Measurements from ENCODE around the gene ITGB2. TPM values are rescaled to one million over a fixed set of nuclear protein-coding genes. Genes with fewer than 3 reads are reported as not detected.

ITGB2 gene
- total RNA-seq, 1 experiment from 2014 or later: 45.1 TPM

GRCh38 chr21:44890338-44890931, 30.3 kb downstream of the ITGB2 start:
- no peak for ATAC-seq
- TF ChIP-seq EZH2phosphoT487 (IDR thresholded peaks at IDR 0.05; ENCODE audit: borderline replicate concordance, low read length) (no peak), EZH2 (IDR thresholded peaks at IDR 0.05; ENCODE audit: low read length, unreplicated experiment) (no peak), CTCF (conservative IDR thresholded peaks at IDR 0.05; ENCODE audit: low read depth, low read length) (no peak)
- Histone ChIP-seq H2AFZ (ENCODE audit: low read length) (no peak overlapping the region), H3K4me2 (ENCODE audit: low read length) (no peak overlapping the region), H3K9ac (ENCODE audit: low read length) (no peak overlapping the region), H3K4me1 (ENCODE audit: insufficient read depth, low read length) (no peaks in the 10 kb centered on the region), H3K27ac (ENCODE audit: low read length) (no peak overlapping the region), H3K79me2 (ENCODE audit: low read length) (no peaks in the 10 kb centered on the region), H3K4me3 (ENCODE audit: low read length) (no peak overlapping the region), H3K9me2 (replicated peaks; ENCODE audit: low read length) (no peaks in the 10 kb centered on the region), H4K20me1 (ENCODE audit: low read length) (no peaks in the 10 kb centered on the region), H3K9me3 (ENCODE audit: low read length) (no peaks in the 10 kb centered on the region), H3K36me3 (ENCODE audit: low read depth, low read length) (no peaks in the 10 kb centered on the region), H3K27me3 (ENCODE audit: low read length) (no peaks in the 10 kb centered on the region), H3F3A (ENCODE audit: low read length, unreplicated experiment) (no peaks in the 10 kb centered on the region)
- no peak for DNase-seq
- ChIA-PET CTCF (no interaction called here), POLR2A (ENCODE audit: unreplicated experiment) (no interaction called here)
- no TSS peak for BruUV-seq (replicated peaks)
- intact Hi-C loops (cut with micrococcal nuclease): no loop called here

GRCh38 chr21:44889625-44890337, 30.9 kb downstream of the ITGB2 start:
- Histone ChIP-seq H3K4me1 (ENCODE audit: insufficient read depth, low read length) (no peaks in the 10 kb centered on the region), H3K9me3 (ENCODE audit: low read length) (no peaks in the 10 kb centered on the region), H3K9me2 (replicated peaks; ENCODE audit: low read length) (no peaks in the 10 kb centered on the region), H3K27ac (ENCODE audit: low read length) (no peak overlapping the region), H3F3A (ENCODE audit: low read length, unreplicated experiment) (no peaks in the 10 kb centered on the region), H4K20me1 (ENCODE audit: low read length) (no peaks in the 10 kb centered on the region), H3K4me2 (ENCODE audit: low read length) (no peak overlapping the region), H3K27me3 (ENCODE audit: low read length) (no peaks in the 10 kb centered on the region), H2AFZ (ENCODE audit: low read length) (no peak overlapping the region), H3K79me2 (ENCODE audit: low read length) (no peaks in the 10 kb centered on the region), H3K4me3 (ENCODE audit: low read length) (no peak overlapping the region), H3K36me3 (ENCODE audit: low read depth, low read length) (no peaks in the 10 kb centered on the region), H3K9ac (ENCODE audit: low read length) (no peak overlapping the region)
- ATAC-seq: no peak
- CTCF ChIA-PET: no interaction called here
- intact Hi-C loops (cut with micrococcal nuclease): no loop called here
- BruUV-seq (replicated peaks): no TSS peak
- DNase-seq: no peak
- no peak for TF ChIP-seq EZH2phosphoT487 (IDR thresholded peaks at IDR 0.05; ENCODE audit: borderline replicate concordance, low read length)
- TF ChIP-seq CTCF (conservative IDR thresholded peaks at IDR 0.05; ENCODE audit: low read depth, low read length): no peak
- no peak for TF ChIP-seq EZH2 (IDR thresholded peaks at IDR 0.05; ENCODE audit: low read length, unreplicated experiment)
- POLR2A ChIA-PET (ENCODE audit: unreplicated experiment): no interaction called here
